HG02840 (cell line): ENCODE results near the gene SIGLEC1.

Experiments used
- ATAC-seq: cut with Tn5 transposase; IDR thresholded peaks from one replicate; pipeline ENCODE4 v1.9.1; 2021; ENCODE audit warnings: mild to moderate bottlenecking, moderate library complexity, moderate number of reproducible peaks; ENCODE audit not compliant: unreplicated experiment, low FRiP score

Gene SIGLEC1

DNA sequence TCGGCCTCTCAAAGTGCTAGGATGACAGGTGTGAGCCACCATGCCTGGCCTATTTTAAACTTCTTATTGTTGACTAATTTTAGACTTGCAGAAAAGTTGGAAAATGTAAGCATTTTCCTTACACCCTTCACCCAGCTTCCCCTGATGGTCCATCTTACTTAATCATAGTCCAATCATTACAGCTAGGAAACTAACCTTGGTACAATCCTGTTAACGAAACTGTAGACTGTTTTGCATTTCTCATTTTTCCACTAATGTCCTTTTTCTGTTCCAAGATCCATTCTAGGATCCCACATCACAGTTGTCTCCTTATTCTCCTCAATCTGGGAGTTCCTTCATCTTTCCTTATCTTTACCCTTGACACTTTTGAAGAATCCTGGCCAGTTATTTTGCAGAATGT lies 48.5 kb downstream of the SIGLEC1 start:
- no peak for ATAC-seq

DNA sequence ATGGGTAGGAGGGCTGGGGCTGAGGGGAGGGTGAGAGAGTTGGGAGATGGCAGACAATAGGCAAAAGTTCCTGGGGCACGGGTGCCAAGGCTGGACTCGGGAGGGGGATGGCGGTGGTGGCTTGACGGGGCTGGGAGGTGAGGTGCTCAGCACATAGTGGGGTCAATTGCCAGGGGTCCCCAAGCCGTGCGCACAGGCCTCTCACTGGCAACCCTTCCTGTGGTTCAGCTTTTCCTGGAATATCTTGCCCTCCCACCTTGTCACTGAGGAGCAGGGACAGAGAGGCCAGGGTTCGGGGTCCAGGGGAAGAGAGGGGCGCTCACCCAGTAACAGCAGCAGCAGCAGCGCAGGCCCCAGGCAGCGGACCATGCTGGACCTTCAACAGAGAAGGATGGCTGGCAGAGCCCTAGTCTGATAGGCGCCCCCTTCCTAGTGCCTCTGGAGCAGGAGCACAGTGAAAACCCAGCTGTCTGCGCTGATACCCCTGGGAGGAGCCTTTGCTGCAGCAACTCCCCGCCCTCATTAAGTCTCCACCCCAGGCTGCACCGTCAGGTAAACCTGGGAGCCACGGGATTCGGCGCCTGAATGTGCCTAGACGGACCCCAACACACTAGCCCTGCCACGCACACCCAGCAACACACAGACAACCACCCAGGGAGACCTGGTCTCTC lies 49.2 kb downstream of the SIGLEC1 start, which contains the start of gene GFRA4:
Gene GFRA4, minus strand, starts transcription at position 369 of the 671 bp plus-strand sequence. Its CDS starts 0 bp downstream, at position 369.
- ATAC-seq: no peak
